PFSK-1 (cell line): ENCODE measurements around the gene AOPEP.

Source experiments
- POLR2AphosphoS5 ChIP-seq: IDR thresholded peaks from 2 replicates; pipeline ENCODE4 v1.6.1; 2012; ENCODE audit warnings: low read depth, mild to moderate bottlenecking, control low read depth, low read length, moderate library complexity
- REST ChIP-seq, 2 experiments: IDR thresholded peaks; 2 replicates each; pipeline versions ENCODE4 v1.6.1 to v1.8.0; 2011 to 2012; ENCODE audit warnings: low read depth in 2 of 2, low read length in 2 of 2, control low read depth in 1 of 2, inconsistent platforms in 1 of 2, mild to moderate bottlenecking in 1 of 2, moderate library complexity in 1 of 2; ENCODE audit not compliant: insufficient read depth in 1 of 2
- SIN3A ChIP-seq: IDR thresholded peaks from 2 replicates; pipeline ENCODE4 v1.6.1; 2012; ENCODE audit warnings: mild to moderate bottlenecking, low read length, moderate library complexity, borderline replicate concordance; ENCODE audit not compliant: insufficient read depth
- TAF1 ChIP-seq: IDR thresholded peaks from 2 replicates; pipeline ENCODE4 v1.6.1; 2012; ENCODE audit warnings: low read length, control low read depth, borderline replicate concordance; ENCODE audit not compliant: insufficient read depth

- TF ChIP-seq REST (IDR thresholded peaks at IDR 0.05; ENCODE audit: insufficient read depth in 1 of 2, low read depth in 2 of 2, low read length in 2 of 2) (no peak), POLR2AphosphoS5 (no peak), SIN3A (no peak), TAF1 (no peak)
These were observed 57.4 kb downstream of the AOPEP start for GRCh38 chr9:94783928-94784327.
